CD4-positive, alpha-beta T cell treated with Interleukin-1 beta for 1 hour (primary cell): ENCODE measurements around the gene TMEFF1.
A peak's percentile ranks its signal among the peaks of the same experiment; 100 is the strongest.
"Not testable (repeated sequence)": the region's sequence is repeated elsewhere in the genome, so short reads cannot be mapped to it uniquely, and the experiment has no call there.

Source experiments
- DNase-seq, 2 donors: peaks; one replicate each; pipeline ENCODE4 v3.0.0-alpha.2; 2020 to 2022

Gene TMEFF1

GRCh38 chr9:100472788-100473275 lies at the start of gene TMEFF1:
TMEFF1 (plus strand) TSS chr9:100473149; CDS start chr9:100473545, 396 bp downstream.
- DNase-seq = peak; percentile 15 to 23

DNA sequence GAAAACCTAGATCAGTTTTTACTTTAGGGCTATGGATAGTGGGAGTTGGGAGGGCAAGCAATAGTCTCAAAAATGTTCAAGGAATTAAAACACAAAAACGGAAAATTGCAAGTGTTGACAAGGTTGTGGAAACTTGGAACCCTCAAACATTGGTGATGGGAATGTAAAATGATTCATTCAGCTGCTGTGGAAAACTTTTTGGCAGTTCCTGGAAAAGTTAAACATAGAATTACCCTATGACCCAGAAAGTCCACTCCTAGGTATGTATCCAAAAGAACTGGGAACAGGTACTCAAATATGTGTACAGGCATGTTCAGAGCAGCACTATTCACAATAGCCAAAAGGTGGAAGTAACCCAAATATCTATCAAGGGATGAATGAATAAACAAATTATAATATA lies 47.2 kb upstream of the TMEFF1 start:
- DNase-seq = no peak

DNA sequence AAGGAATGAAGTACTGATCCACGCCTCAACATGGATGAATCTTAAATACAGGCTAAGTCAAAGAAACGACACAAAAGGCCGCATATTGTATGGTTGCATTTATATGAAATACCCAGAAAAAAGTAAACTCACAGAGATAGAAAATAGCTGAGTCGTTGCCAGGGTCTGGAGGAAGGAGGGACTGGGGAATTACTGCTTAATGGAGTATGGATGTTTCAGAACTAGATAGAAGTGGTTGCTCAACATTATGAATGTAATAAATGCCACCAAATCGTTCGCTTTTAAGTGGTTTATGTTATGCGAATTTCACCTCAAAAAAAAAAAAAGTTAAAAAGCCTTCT lies 46.8 kb upstream of the TMEFF1 start:
- DNase-seq = no peak

- peak; percentile 59 to 62 for DNase-seq
Observed at GRCh38 chr9:100426530-100427365, 46.2 kb upstream of the TMEFF1 start, which contains the start of gene MSANTD3. MSANTD3 (plus strand) TSS chr9:100427143; CDS start chr9:100441939, 14,796 bp downstream.

- DNase-seq = no peak
Observed at GRCh38 chr9:100427366-100428263, 45.3 kb upstream of the TMEFF1 start.

- no peak for DNase-seq
Observed at GRCh38 chr9:100428871-100429654, 43.9 kb upstream of the TMEFF1 start.

GRCh38 chr9:100430286-100430940 lies 42.5 kb upstream of the TMEFF1 start:
- no peak for DNase-seq

DNA sequence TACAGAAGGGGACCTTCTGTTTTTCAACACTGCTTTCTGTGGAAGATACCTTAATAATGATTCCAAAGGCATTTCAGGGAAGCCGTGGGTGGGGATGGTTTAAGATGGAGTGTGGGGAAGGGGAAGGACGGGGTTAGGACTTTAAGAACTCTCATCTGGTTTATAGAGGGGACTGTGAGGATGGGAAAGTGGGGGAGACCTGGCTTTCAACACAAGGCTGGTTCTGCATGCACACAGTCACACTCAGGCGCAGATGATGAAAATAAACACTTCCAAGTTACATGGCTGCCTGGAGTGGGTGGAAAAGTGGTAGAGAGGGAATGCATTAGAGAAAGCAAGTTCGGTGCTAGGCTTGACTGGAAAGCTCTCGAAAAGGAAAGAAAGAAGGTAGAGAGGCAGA lies 41.1 kb upstream of the TMEFF1 start:
- no peak for DNase-seq

GRCh38 chr9:100432736-100433135 lies 40.2 kb upstream of the TMEFF1 start:
- no peak for DNase-seq

DNA sequence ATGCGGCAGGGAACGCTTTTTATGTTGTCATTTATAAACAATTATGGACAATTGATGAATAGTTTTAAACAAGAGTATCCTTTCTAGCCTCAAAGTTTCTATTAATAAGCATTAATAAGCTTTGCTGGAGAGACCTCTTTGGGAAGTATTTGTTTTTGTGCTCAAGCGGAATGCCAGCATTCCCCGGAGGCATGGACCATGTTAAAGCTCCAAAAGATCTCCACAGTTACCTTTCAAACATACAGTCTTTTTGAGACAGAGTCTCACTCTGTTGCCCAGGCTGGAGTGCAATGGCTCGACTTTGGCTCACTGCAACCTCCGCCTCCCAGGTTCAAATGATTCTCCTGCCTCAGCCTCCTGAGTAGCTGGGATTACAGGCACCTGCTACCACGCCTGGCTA lies 36.4 kb upstream of the TMEFF1 start:
- DNase-seq = no peak

- peak; percentile 46 to 70 for DNase-seq
Observed at GRCh38 chr9:100437860-100438805, 34.8 kb upstream of the TMEFF1 start.

GRCh38 chr9:100440071-100440470 lies 32.9 kb upstream of the TMEFF1 start:
- no peak for DNase-seq

DNA sequence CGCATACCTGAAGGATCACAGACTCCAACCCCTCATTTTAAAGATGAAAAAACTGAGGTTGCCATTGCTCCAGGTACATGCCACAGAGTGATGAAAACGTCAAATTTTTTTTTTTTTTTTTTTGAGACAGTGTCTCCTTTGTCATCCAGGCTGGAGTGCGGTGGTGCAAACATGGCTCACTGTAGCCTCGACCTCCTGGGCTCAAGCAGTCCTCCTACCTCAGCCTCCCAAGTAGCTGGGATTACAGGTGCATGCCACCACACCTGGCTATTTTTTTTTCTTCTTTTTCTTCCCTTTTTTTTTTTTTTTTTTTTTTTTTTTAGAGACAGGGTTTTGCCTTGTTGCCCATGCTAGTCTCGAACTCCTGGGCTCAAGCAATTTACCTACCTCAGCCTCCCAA lies 32.5 kb upstream of the TMEFF1 start:
- DNase-seq = not testable (repeated sequence)

DNA sequence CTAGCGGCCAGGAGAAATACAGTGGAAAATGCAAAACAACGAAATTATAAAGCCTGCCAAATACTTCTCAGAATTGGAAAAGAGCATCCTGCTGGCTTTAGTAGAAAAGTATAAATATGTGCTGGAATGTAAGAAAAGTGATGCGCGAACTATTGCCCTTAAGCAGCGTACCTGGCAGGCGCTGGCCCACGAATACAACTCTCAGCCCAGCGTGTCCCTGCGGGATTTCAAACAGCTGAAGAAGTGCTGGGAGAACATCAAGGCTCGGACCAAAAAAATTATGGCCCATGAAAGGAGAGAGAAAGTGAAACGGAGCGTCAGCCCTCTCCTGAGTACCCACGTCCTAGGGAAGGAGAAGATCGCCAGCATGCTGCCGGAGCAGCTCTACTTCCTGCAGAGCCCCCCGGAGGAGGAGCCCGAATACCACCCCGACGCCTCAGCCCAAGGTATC lies 31.0 kb upstream of the TMEFF1 start:
- DNase-seq = no peak

DNA sequence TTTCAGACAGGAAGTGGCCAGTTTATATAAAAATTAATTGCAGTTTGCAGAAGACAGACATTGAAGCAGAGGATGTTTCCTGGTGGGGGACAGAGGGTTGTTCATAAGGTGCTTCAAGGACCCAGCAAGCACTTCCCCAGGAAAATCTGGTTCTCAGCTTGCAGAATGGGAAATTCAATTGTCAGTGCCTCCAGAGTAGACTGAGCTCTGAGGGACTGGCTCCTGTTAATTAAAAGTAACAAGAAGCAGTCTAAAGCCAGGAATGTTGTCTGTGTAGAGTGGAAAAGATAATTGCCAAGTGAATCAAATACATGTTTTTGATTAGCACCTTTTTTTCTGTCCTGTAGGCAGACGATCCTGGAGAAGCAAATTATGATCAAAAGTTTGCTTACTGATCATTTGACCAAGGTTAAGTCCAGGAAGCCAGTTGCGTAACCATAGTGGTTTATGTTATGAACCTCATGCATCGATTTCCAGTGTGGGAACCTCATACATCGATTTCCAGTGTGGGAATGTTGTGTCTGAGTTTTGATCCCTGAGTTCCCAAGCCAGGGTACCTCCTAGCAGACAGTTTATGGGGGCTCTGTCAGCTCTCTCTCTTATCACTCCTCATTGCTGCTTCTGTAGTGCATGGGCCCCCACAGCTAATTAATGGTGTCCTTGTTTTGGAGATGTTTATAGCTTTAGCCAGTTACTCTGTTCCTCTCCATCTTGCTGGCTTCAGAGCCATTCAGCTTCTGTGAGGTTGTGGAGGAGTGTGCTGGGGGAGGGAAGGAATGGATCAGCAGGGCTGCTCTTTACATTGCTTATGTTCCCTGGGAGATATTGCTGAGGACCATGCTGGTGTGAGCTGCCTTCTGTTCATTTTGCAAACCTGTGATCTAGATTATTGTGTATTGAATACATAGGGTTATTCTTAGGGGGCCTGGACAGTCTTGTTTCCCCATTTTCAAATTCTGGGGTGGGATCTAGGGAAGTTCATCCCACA lies 28.9 kb upstream of the TMEFF1 start:
- no peak for DNase-seq

GRCh38 chr9:100445161-100445902 lies 27.6 kb upstream of the TMEFF1 start:
- no peak for DNase-seq

DNA sequence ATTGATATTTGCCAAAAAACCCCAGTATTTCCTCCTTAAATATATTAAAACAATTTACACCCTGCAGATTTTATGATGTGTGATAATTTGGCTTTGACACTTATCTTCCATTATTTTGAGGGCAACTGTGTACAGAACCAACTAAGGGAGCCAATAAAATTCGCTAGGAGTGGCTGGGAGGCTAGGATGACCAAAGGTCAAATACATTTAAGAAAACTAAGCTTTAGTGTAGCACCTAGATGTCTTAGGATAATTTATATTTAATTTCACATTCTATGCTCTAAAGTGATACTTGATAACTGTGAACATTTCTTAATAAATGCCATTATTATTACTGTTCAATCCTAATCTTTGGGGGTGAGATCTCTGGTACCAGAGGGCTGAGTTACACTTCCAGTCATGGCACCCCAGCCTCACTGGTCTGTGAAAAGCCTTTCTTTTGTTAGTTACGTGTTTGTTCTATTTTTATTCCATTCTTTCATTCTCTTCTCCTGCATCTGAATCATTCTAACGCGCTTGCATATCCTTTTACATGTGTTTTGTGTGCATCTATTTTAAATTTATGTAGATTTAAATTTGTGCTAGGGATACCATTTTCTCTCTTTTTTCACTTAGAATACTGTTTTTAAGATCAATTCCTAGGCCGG lies 26.9 kb upstream of the TMEFF1 start:
- DNase-seq = no peak

GRCh38 chr9:100447041-100447440 lies 25.9 kb upstream of the TMEFF1 start:
- no peak for DNase-seq
